ENCODE results near the gene CDH11. TPM values are rescaled to one million over a fixed set of nuclear protein-coding genes. Genes with fewer than 3 reads are reported as not detected.
A peak's percentile ranks its signal among the peaks of the same experiment; 100 is the strongest.

CDH11 gene
- total RNA-seq, 1 donor from 2014 or later: 42.6 TPM

DNA sequence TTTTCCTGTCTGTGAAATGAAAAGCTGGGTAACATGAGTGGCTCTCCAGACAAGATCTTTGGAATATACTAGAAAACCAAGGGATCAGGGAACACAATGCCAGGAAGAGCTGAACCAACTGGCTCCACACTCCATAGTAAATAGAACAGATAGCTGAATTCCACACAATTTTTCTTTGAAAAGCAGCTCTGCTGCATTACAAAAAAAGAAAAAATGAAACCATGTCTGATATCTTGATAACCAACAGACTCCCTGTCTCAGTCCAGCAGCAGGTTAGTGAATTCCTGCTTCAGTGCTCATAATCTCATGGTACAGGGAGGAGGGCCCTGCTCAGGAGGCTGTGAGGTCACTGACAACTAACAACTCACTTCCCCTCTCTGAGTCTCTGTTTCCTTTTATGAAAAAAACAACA is 97.1 kb downstream of the CDH11 start:
- Mint-ChIP-seq H3K27me3 (ENCODE audit: unreplicated experiment) (peaks cover 3% of the 10 kb centered on the region), H3K4me3 (ENCODE audit: unreplicated experiment) (no peak overlapping the region), H3K4me1 (ENCODE audit: unreplicated experiment) (peaks cover 16% of the 10 kb centered on the region), H3K27ac (ENCODE audit: unreplicated experiment) (peak overlapping the region; percentile 96), H3K36me3 (ENCODE audit: low read depth, unreplicated experiment) (peaks cover 4% of the 10 kb centered on the region), H3K9me3 (ENCODE audit: unreplicated experiment) (no peaks in the 10 kb centered on the region)
- peak; percentile 14 for DNase-seq (ENCODE audit: low spot score)
- TF ChIP-seq, protein P1, sequence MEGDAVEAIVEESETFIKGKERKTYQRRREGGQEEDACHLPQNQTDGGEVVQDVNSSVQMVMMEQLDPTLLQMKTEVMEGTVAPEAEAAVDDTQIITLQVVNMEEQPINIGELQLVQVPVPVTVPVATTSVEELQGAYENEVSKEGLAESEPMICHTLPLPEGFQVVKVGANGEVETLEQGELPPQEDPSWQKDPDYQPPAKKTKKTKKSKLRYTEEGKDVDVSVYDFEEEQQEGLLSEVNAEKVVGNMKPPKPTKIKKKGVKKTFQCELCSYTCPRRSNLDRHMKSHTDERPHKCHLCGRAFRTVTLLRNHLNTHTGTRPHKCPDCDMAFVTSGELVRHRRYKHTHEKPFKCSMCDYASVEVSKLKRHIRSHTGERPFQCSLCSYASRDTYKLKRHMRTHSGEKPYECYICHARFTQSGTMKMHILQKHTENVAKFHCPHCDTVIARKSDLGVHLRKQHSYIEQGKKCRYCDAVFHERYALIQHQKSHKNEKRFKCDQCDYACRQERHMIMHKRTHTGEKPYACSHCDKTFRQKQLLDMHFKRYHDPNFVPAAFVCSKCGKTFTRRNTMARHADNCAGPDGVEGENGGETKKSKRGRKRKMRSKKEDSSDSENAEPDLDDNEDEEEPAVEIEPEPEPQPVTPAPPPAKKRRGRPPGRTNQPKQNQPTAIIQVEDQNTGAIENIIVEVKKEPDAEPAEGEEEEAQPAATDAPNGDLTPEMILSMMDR (IDR thresholded peaks at IDR 0.05; ENCODE audit: unreplicated experiment): no peak

- Mint-ChIP-seq H3K27ac (ENCODE audit: unreplicated experiment) (peak overlapping the region; percentile 62), H3K4me3 (ENCODE audit: unreplicated experiment) (no peak overlapping the region), H3K36me3 (ENCODE audit: low read depth, unreplicated experiment) (peaks cover 4% of the 10 kb centered on the region), H3K27me3 (ENCODE audit: unreplicated experiment) (peaks cover 3% of the 10 kb centered on the region), H3K9me3 (ENCODE audit: unreplicated experiment) (no peaks in the 10 kb centered on the region), H3K4me1 (ENCODE audit: unreplicated experiment) (peaks cover 16% of the 10 kb centered on the region)
- TF ChIP-seq, protein P1 (IDR thresholded peaks at IDR 0.05; ENCODE audit: unreplicated experiment): no peak
- no peak for DNase-seq (ENCODE audit: low spot score)
Measured at GRCh38 chr16:65023802-65024201, 98.1 kb downstream of the CDH11 start.

DNA sequence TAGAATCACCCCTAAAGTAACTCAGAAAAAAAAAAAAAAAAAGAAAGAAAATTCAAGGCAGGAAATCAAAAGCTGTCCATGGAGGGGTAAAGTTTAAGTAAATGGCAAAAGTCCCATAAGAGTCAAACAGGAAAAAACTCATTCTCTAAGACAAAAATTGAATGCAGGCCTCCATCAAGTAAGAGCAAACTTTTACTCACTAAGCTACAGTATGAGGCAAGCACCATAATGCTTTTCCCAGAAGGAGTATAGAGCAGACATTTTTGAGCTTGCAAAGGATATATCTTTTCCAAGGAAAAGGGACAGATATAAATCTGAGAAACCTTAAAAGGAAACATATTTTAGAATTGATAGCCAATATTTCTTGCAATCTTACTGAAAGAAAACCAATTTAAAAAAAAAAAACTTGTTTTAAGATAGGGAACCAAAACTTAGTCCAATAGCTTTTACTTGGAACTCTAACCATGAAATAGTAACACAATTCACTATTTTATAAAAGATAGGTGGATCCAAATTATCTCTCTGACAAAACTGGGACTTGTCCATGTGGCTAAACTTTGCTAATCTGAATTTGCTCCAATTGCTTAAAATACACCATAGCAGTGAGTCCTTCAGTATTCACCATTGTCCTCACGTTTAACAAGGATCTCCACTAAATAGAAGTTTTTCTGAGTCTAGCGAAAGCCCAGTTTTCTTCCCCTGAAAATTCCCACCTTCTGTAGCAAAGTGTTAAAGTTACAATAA is 99.8 kb downstream of the CDH11 start:
- H3K4me1 Mint-ChIP-seq (ENCODE audit: unreplicated experiment): peaks cover 16% of the 10 kb centered on the region

GRCh38 chr16:65016754-65017153 is 105.1 kb downstream of the CDH11 start:
- no peaks in the 10 kb centered on the region for H3K9me3 Mint-ChIP-seq (ENCODE audit: unreplicated experiment)
- H3K27me3 Mint-ChIP-seq (ENCODE audit: unreplicated experiment): no peaks in the 10 kb centered on the region
- peaks cover 9% of the 10 kb centered on the region for H3K36me3 Mint-ChIP-seq (ENCODE audit: low read depth, unreplicated experiment)
- TF ChIP-seq, protein P1 (IDR thresholded peaks at IDR 0.05; ENCODE audit: unreplicated experiment): no peak
- H3K4me3 Mint-ChIP-seq (ENCODE audit: unreplicated experiment): no peak overlapping the region
- no peaks in the 10 kb centered on the region for H3K4me1 Mint-ChIP-seq (ENCODE audit: unreplicated experiment)
- no peak overlapping the region for H3K27ac Mint-ChIP-seq (ENCODE audit: unreplicated experiment)
- no peak for DNase-seq (ENCODE audit: low spot score)

More for the DNA sequence above, 99.8 kb downstream of the CDH11 start:
- H3K36me3 Mint-ChIP-seq (ENCODE audit: low read depth, unreplicated experiment): peaks cover 11% of the 10 kb centered on the region
- no peak overlapping the region for H3K27ac Mint-ChIP-seq (ENCODE audit: unreplicated experiment)
- TF ChIP-seq, protein P1 (IDR thresholded peaks at IDR 0.05; ENCODE audit: unreplicated experiment): no peak
- no peak overlapping the region for H3K4me3 Mint-ChIP-seq (ENCODE audit: unreplicated experiment)
- no peaks in the 10 kb centered on the region for H3K27me3 Mint-ChIP-seq (ENCODE audit: unreplicated experiment)
- H3K9me3 Mint-ChIP-seq (ENCODE audit: unreplicated experiment): no peaks in the 10 kb centered on the region
- no peak for DNase-seq (ENCODE audit: low spot score)

DNA sequence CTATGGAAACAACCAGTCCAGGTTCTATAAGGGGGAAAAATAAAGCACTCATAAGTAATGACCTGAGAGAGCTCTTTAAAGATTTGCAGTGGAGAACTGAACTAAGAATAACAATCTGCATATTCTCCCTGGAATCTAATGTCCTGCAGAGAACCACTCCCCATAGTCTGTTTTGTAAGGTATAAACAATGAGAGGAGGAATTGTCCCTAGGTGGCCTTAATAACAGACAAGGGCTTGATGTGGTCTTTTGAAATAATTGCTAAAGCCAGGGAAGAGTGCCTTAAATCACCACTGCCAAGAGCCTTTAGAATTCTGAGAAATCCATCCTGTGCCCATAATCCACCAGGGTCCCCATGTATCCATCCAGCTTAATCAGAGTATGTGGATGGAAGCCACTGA is 106.3 kb downstream of the CDH11 start:
- no peak overlapping the region for H3K27ac Mint-ChIP-seq (ENCODE audit: unreplicated experiment)
- no peak for DNase-seq (ENCODE audit: low spot score)
- TF ChIP-seq, protein P1 (IDR thresholded peaks at IDR 0.05; ENCODE audit: unreplicated experiment): no peak
- H3K4me1 Mint-ChIP-seq (ENCODE audit: unreplicated experiment): no peaks in the 10 kb centered on the region
- H3K4me3 Mint-ChIP-seq (ENCODE audit: unreplicated experiment): no peak overlapping the region
- H3K27me3 Mint-ChIP-seq (ENCODE audit: unreplicated experiment): no peaks in the 10 kb centered on the region
- H3K9me3 Mint-ChIP-seq (ENCODE audit: unreplicated experiment): no peaks in the 10 kb centered on the region
- peaks cover 9% of the 10 kb centered on the region for H3K36me3 Mint-ChIP-seq (ENCODE audit: low read depth, unreplicated experiment)

Data from endothelial cell (in vitro differentiated cells).